HuH-7 (cell line): ENCODE results near the gene MUC21.
"Not testable (repeated sequence)": the region's sequence is repeated elsewhere in the genome, so short reads cannot be mapped to it uniquely, and the experiment has no call there.

Experiments
- DNase-seq: peaks from one replicate; pipeline ENCODE4 v3.0.0; 2011; ENCODE audit warnings: low spot score

Gene MUC21

DNA sequence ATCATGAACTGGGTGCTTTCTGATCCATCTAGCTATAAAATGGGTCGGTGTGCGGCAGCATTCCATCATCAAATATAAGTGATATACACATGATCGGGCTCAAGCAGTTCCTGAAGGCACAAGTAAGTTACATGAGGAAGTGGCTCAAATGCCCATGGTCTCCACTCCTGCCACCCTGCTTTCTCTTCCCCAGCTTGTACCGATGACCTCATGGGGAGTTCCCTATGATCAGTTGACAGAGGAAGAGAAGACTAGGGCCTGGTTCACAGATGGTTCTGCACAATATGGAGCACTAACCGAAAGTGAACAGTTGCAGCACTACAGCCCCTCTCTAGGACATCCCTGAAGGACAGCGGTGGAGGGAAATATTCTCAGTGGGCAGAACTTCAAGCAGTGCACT, 14.3 kb upstream of the MUC21 start:
- not testable (repeated sequence) for DNase-seq

DNA sequence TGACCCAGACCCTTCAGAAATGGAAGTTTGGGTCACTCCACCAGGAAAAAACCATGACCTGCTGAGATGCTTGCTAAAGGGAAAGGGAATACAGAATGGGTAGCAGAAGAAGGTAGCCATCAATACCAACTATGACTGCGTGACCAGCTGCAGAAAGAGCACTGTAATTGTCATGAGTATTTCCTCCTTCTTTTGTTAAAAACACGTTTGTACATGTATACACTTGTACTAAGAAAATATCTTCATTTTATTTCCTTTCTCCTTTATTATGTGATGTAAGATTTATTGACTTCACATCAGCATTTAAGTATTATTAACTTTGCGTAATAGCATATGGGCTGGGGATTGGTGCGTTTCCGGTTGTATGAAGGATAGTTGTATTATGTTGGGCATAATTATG, 12.6 kb upstream of the MUC21 start:
- no peak for DNase-seq

DNA sequence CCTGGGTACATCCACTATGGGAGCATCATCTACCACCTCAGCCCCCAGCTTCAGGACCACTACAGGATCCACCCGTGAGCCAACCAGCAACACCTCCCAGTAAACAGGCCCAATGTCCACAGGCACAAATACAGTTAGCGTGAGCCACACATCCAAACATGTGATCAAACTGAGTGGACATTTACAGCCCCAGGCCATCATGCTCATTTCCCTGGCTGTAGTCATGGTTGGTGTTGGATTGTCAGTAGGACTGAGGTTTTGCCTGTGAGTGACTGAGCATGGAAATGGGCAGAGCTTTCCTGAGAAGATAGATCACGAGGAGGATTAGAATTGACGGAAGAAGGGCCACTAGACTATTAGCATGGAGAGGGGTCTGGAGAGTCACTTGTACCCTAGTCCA, 10.7 kb upstream of the MUC21 start:
- DNase-seq, result no peak

DNA sequence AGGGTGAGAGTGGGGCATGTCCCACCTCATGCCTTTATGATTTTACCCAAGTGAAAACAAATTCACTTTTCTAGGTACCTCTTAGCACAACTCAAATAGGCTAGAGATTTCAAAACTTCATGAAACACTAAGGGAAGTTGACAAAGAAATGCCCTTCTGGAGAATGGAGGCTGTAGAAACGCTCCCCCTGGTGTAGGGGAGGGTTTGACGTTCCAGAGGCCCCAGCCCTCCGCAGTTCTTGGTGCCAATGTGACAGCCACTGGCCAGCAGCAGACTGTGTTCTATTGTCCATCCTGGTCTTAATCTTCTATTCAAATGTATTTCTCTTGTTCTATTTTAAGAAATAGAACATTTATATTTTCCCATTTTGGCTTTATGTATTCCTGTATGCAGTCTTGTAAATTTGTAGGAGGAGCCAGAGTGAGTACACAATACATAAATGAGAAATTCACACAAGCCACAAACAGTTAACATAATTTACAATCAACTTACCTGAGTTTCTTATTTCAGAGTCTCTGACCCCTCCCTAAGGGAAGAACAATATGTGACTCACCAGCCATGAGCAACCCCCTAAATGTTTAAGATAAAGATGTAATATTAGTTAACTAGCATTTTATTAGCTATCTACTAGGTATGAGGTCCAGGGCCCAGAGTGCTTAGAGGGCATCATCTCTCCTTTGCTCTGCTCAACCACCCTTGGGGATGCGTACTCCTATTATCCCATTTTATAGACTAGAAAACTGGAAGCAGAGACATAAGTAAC, 8.8 kb upstream of the MUC21 start:
- DNase-seq, result no peak

- DNase-seq, result no peak
Measured at GRCh38 chr6:30979141-30979540, 4.4 kb upstream of the MUC21 start.

DNA sequence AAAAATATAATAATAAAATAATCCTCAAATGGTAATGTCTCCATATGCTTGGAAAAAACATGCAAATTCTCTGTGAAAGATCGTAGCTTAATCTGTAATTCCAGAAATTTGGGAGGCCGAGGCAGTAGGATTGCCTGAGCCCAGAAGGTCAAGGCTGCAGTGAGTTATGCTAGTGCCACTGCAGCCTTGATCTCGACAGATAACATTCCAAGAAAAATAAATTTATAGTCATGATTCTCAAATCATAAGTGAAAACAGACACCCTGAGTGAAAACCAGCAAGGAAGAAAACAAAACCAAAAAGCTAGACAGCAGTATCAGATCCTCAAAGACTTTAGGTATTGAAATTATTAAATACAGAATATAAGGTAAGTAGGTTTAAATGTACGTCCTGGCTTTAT, 3.8 kb upstream of the MUC21 start:
- DNase-seq, result no peak

GRCh38 chr6:30981942-30982772, 1.4 kb upstream of the MUC21 start:
- DNase-seq, result peak; percentile 27

DNA sequence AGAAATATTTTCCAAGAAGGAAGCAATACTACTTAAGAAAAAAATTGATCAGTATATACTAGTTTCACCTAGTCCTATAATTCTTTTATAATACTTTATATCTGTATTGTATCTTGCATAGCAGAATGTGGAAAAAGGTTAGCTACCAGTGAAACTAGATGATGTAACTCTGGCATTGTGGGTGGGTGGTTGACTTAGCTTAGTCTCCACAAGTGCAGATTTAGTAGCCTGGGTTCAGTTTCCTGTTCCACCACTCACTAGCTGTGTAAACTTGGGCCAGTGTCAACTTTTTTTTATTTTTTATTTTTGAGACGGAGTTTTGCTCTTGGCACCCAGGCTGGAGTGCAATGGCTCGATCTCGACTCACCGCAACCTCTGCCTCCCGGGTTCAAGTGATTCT, 2.0 kb downstream of the MUC21 start:
- no peak for DNase-seq

- no peak for DNase-seq
Measured at GRCh38 chr6:30987304-30987703, 3.8 kb downstream of the MUC21 start.

- no peak for DNase-seq
Measured at GRCh38 chr6:30988209-30988825, 4.8 kb downstream of the MUC21 start.

GRCh38 chr6:30990422-30991086, 7.0 kb downstream of the MUC21 start:
- no peak for DNase-seq

DNA sequence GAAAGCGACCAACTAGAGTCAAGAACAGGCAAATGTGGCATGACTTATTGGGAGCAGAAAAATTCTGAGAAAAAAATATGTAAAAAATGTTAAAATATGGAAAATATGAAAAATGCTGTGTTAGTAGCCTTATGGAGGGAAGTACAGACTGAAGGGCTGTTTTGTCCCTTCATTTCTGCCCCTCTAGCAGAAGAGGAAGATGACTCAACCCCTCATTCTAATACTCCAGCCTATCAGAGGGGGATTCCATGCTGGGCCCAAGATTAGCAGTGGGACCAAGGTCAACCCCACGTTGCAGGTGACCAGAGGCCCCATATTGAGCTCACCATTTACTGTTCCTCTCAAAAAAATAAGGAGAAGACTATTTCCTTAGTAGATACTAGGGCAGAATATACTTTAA, 8.4 kb downstream of the MUC21 start:
- DNase-seq, result no peak

DNA sequence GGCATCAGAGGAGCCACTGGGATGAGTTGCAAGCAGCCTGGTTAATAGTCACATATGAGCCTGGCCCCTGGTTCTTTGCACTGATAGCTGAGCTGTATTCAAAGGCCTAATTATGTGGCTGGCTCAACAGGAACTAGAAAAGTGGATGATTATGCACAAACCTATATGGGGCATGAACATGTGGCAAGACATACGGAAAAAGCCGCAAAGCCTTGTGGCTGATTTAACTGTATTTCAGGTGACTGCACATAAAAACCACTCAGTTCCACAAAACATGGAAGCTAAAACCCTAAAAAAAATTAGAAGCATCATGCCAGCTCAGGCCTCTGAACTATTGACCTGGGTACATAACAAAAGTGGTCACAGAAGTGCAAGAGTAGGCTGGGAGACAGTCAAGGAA, 13.8 kb downstream of the MUC21 start:
- no peak for DNase-seq

- no peak for DNase-seq
Measured at GRCh38 chr6:30998785-30999184, 15.3 kb downstream of the MUC21 start.

- DNase-seq, result not testable (repeated sequence)
Measured at GRCh38 chr6:31000067-31000860, 16.7 kb downstream of the MUC21 start.

DNA sequence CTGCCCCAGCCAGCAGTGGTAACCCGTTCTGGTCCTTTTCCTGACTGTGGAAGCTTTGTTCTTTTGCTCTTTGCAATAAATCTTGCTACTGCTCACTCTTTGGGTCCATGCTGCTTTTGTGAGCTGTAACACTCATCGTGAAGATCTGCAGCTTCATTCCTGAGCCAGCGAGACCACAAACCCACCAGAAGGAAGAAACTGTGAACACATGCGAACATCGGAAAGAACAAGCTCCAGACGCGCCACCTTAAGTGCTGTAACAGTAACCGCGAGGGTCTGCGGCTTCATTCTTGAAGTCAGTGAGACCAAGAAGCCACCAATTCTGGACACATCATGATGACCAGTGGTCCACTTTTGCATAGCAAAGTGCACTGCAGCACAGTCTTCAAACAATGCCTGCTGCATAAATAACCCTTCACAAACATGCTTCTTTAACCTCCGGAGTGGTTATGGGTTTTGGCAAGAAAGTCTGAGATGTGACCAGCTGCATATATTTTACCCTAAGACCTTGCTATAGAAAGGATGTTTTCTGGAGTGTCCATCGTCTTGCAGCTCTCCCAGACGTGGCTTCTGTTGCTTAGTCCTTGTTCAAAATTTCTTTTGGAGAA, 17.9 kb downstream of the MUC21 start:
- no peak for DNase-seq

- no peak for DNase-seq
Measured at GRCh38 chr6:31002471-31002870, 19.0 kb downstream of the MUC21 start.

DNA sequence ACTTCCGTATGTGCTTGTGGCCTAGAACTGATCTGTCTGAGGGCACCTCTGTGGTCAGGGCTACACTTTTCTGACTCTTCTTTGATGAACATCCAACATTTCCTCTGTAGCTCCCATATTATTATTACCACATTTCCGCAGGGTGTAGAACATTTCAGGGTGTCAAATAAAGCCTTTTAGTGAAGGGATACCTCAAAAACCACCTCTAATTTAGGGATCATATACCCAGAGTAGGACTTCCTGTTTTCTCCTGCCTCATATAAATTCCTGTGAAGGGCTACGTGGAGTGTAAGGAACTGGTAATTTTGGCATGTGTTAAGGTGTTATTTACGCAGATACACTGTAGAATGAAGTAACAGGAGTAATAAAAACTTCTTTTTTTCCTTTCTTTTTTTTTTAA, 21.3 kb downstream of the MUC21 start:
- no peak for DNase-seq

GRCh38 chr6:31005249-31006020, 21.9 kb downstream of the MUC21 start:
- no peak for DNase-seq

DNA sequence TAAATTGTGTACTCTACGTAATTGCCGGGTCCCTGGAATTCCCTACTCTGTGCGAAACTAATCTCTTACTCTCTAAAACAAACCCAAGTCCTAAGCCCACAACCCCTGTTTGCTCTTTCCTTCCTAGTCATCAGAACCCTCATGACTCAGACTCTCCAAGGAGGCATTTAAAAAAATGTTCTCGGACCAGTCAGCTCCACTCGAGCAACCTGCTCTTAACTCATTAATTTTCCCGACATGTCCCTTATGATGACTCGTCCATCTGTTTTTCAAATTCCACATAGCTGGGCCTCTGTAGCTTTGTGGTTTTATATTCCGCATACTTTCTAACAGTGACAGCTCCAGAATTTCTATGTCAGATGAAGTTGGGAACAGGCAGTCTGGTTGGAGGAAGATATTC, 24.2 kb downstream of the MUC21 start:
- DNase-seq, result no peak
